K562 (cell line): ENCODE data around the gene DPP10. TPM values are rescaled to one million over a fixed set of nuclear protein-coding genes. Genes with fewer than 3 reads are reported as not detected.

Experiments
- ATAC-seq: fragments of 200-7000 bp; cut with Tn5 transposase; 3 replicates; pipeline ENCODE4 v1.9.1; 2020; ENCODE audit warnings: moderate library complexity
- BruUV-seq: library from RNA; stranded (reverse); fragments of 400-500 nt; replicated peaks from 2 replicates; lab custom pipeline; 2021; lab: Mats Ljungman, UMichigan
- CTCF ChIA-PET: fragments of 300-600 bp; formaldehyde crosslinking; extraction: SDS; loops from one replicate; lab custom pipeline; 2021; ENCODE audit warnings: low intra/inter-chr PET ratio; lab: Yijun Ruan, JAX
- POLR2A ChIA-PET: fragments of 300-600, 350-650 bp; sonication (Branson Sonifier 250); formaldehyde crosslinking; extraction: SDS; loops from one replicate; lab custom pipeline; 2021; ENCODE audit warnings: antibody characterized with exemption, inconsistent platforms; lab: Yijun Ruan, JAX
- DNase-seq, 4 experiments: peaks; one replicate each; pipeline versions ENCODE4 v3.0.0 to v3.0.0-alpha.2; 2011 to 2018; ENCODE audit warnings: low spot score in 3 of 4, mixed read lengths in 3 of 4; ENCODE audit errors: extremely low read depth in 1 of 4
- FAIRE-seq: peaks from 2 replicates; lab custom pipeline; 2011; peaks lifted over from hg19 to GRCh38; lab: Jason Lieb, UNC
- H2AFZ ChIP-seq: 2 replicates; pipeline ENCODE4 v1.6.0; 2011; ENCODE audit warnings: low read depth, low read length, control low read depth, inconsistent platforms
- H3K27ac ChIP-seq: fragments of 200-600 bp; 3 replicates; pipeline ENCODE4 v1.8.0; 2011; ENCODE audit warnings: low read depth, mild to moderate bottlenecking, control low read depth, inconsistent platforms, low read length, moderate library complexity, mixed read lengths; ENCODE audit errors: extremely low read depth
- H3K27me3 ChIP-seq, 2 experiments: fragments of 300-600 bp in 1 of 2; 2 replicates in 1 of 2; 3 replicates in 1 of 2; pipeline versions ENCODE4 v1.6.0 to v1.8.0; 2011; ENCODE audit warnings: inconsistent platforms in 2 of 2, low read length in 2 of 2, mild to moderate bottlenecking in 1 of 2, mixed read lengths in 1 of 2, moderate library complexity in 1 of 2; ENCODE audit not compliant: control insufficient read depth in 2 of 2, insufficient read depth in 2 of 2
- H3K36me3 ChIP-seq: fragments of 300-600 bp; 3 replicates; pipeline ENCODE4 v1.8.0; 2011; ENCODE audit warnings: mild to moderate bottlenecking, low read length, inconsistent platforms; ENCODE audit not compliant: control insufficient read depth, insufficient read depth
- H3K4me1 ChIP-seq, 2 experiments: fragments of 200-600 bp in 1 of 2; replicated peaks in 1 of 2; 2 replicates in 1 of 2; 3 replicates in 1 of 2; pipeline versions ENCODE4 v1.5.1 to v1.8.0; 2011; ENCODE audit warnings: inconsistent platforms in 2 of 2, low read length in 2 of 2, mild to moderate bottlenecking in 1 of 2, mixed read lengths in 1 of 2, moderate library complexity in 1 of 2; ENCODE audit not compliant: control insufficient read depth in 2 of 2, insufficient read depth in 2 of 2
- H3K4me2 ChIP-seq: 2 replicates; pipeline ENCODE4 v1.6.1; 2011; ENCODE audit warnings: low read length, control low read depth, inconsistent platforms, mixed read lengths; ENCODE audit not compliant: insufficient read depth
- H3K4me3 ChIP-seq: fragments of 200-600 bp; sonication (generic), shearing (Covaris generic); 2 replicates; pipeline ENCODE4 v1.5.1; 2016; ENCODE audit warnings: control low read depth, inconsistent platforms
- H3K79me2 ChIP-seq: fragments of 200-600 bp; 3 replicates; pipeline ENCODE4 v1.8.0; 2011; ENCODE audit warnings: low read length, inconsistent platforms; ENCODE audit not compliant: control insufficient read depth, insufficient read depth
- H3K9ac ChIP-seq, 2 experiments: 2 replicates each; pipeline versions ENCODE4 v1.6.0 to v1.6.1; 2011; ENCODE audit warnings: low read depth in 2 of 2, low read length in 2 of 2, control low read depth in 1 of 2, inconsistent platforms in 1 of 2, mild to moderate bottlenecking in 1 of 2, mixed read lengths in 1 of 2; ENCODE audit not compliant: insufficient read depth in 1 of 2
- H3K9me1 ChIP-seq: one replicate; pipeline ENCODE4 v1.6.0; 2011; ENCODE audit warnings: inconsistent platforms, mild to moderate bottlenecking, low read length, moderate library complexity; ENCODE audit not compliant: control insufficient read depth, insufficient read depth
- H3K9me3 ChIP-seq: replicated peaks from 2 replicates; pipeline ENCODE4 v1.5.1; 2011; ENCODE audit warnings: low read depth, low read length, inconsistent platforms; ENCODE audit not compliant: control insufficient read depth, insufficient read depth
- H4K20me1 ChIP-seq: replicated peaks from 2 replicates; pipeline ENCODE4 v1.6.1; 2011; ENCODE audit warnings: low read length, inconsistent platforms, mixed read lengths; ENCODE audit not compliant: control insufficient read depth, insufficient read depth
- BCOR ChIP-seq: fragments of 450-650 bp; IDR thresholded peaks from 2 replicates; pipeline ENCODE4 v1.6.1; 2016
- CEBPG ChIP-seq, 3 experiments: fragments of 200-800 bp in 1 of 3; sonication (Bioruptor generic) in 1 of 3; sonication (generic) in 1 of 3; formaldehyde crosslinking in 1 of 3; IDR thresholded peaks in 2 of 3; conservative IDR thresholded peaks in 1 of 3; 2 replicates each; pipeline versions ENCODE4 v1.6.1 to v1.8.0; 2016 to 2022; ENCODE audit warnings: missing compliant biosample characterization in 2 of 3, missing genetic modification characterization in 2 of 3, mild to moderate bottlenecking in 1 of 3, missing genetic modification reagents in 1 of 3
- CREB1 ChIP-seq, 2 experiments: sonication (generic) in 1 of 2; formaldehyde crosslinking in 1 of 2; IDR thresholded peaks; 2 replicates each; pipeline versions ENCODE4 v1.6.1 to v1.8.0; 2012 to 2022; ENCODE audit warnings: inconsistent platforms in 1 of 2, mild to moderate bottlenecking in 1 of 2, missing genetic modification reagents in 1 of 2, moderate library complexity in 1 of 2
- EP400 ChIP-seq: fragments of 450-650 bp; IDR thresholded peaks from 2 replicates; pipeline ENCODE4 v1.6.1; 2017; ENCODE audit warnings: antibody characterized with exemption, mild to moderate bottlenecking, moderate library complexity
- ETS2 ChIP-seq: IDR thresholded peaks from 2 replicates; pipeline ENCODE4 v1.6.1; 2016; ENCODE audit warnings: borderline replicate concordance, missing genetic modification characterization, mild to moderate bottlenecking, moderate library complexity, missing compliant biosample characterization; ENCODE audit not compliant: poor library complexity, severe bottlenecking
- FOXJ3 ChIP-seq: sonication (generic); formaldehyde crosslinking; IDR thresholded peaks from 2 replicates; pipeline ENCODE4 v1.4.0; 2020; ENCODE audit warnings: mild to moderate bottlenecking, missing genetic modification reagents
- HLTF ChIP-seq: fragments of 450-650 bp; IDR thresholded peaks from 2 replicates; pipeline ENCODE4 v1.6.1; 2016
- HNRNPL ChIP-seq: fragments of 200-400 bp; formaldehyde crosslinking; IDR thresholded peaks from 2 replicates; pipeline ENCODE4 v1.6.1; 2017; ENCODE audit warnings: low read depth, mild to moderate bottlenecking, low read length
- KAT2B ChIP-seq: IDR thresholded peaks from one replicate; pipeline ENCODE4 v1.6.1; 2012; ENCODE audit warnings: low read depth, mild to moderate bottlenecking, control low read depth, inconsistent platforms, low read length, moderate library complexity
- KAT8 ChIP-seq: fragments of 450-650 bp; IDR thresholded peaks from 2 replicates; pipeline ENCODE4 v1.6.1; 2016; ENCODE audit warnings: low read depth, mild to moderate bottlenecking
- MECOM ChIP-seq: fragments of 250-450 bp; sonication (Bioruptor Pico); IDR thresholded peaks from 2 replicates; pipeline ENCODE4 v1.8.0; 2022; ENCODE audit warnings: inconsistent platforms
- NCOA4 ChIP-seq: fragments of 450-650 bp; IDR thresholded peaks from 2 replicates; pipeline ENCODE4 v1.6.1; 2018; ENCODE audit warnings: mild to moderate bottlenecking; ENCODE audit not compliant: partially characterized antibody
- POLR2A ChIP-seq: fragments of 450-650 bp; conservative IDR thresholded peaks from 2 replicates; pipeline ENCODE4 v1.6.1; 2016
- ZBTB8A ChIP-seq: fragments of 450-650 bp; IDR thresholded peaks from 2 replicates; pipeline ENCODE4 v1.6.1; 2018; ENCODE audit warnings: mild to moderate bottlenecking, moderate library complexity; ENCODE audit not compliant: partially characterized antibody
- ZNF24 ChIP-seq: fragments of 450-650 bp; IDR thresholded peaks from 2 replicates; pipeline ENCODE4 v1.6.1; 2016
- ZNF696 ChIP-seq: fragments of 250-450 bp; sonication (Bioruptor Pico); conservative IDR thresholded peaks from 2 replicates; pipeline ENCODE4 v1.4.0; 2020; ENCODE audit warnings: mild to moderate bottlenecking, moderate library complexity
- WGBS: fragments of 100-300 bp; shearing (Covaris generic); methylation state at CpG from one replicate; pipeline ENCODE4 v1.1.6; 2016; ENCODE audit warnings: low coverage, mixed read lengths; ENCODE audit not compliant: insufficient coverage; ENCODE audit errors: missing lambda C conversion rate; 5-methylcytosine and 5-hydroxymethylcytosine counted together
- in situ Hi-C: fragments of 300-500 bp; cut with MboI; formaldehyde crosslinking; loops from 4 replicates; pipeline ENCODE4 v1.15.0; 2018; ENCODE audit warnings: inconsistent platforms, mixed read lengths
- intact Hi-C: fragments of 100-400 bp; cut with micrococcal nuclease; formaldehyde crosslinking; loops from 2 replicates; pipeline ENCODE4 v1.14.2; 2022
- polyA plus RNA-seq, 8 experiments: library from polyadenylated mRNA; depleted of rRNA in 4 of 8; stranded (reverse) in 5 of 8; unstranded in 3 of 8; fragments of >200 nt; fragmentation: Nextera tagmentation in 2 of 8; fragmentation: Illumina TruSeq in 1 of 8; extraction: Ambion mirVana in 2 of 8; extraction: Trizol in 1 of 8; gene quantifications; 2 replicates each; pipeline versions ENCODE4 v1.2.1 to v1.2.3, GENCODE V29; 2011 to 2014; ENCODE audit warnings: inconsistent platforms in 1 of 8, missing spikeins in 1 of 8
- total RNA-seq, 7 experiments: library from RNA; depleted of rRNA in 6 of 7; stranded (reverse); fragments of >200 nt in 6 of 7; fragmentation: Illumina TruSeq in 2 of 7; extraction: Trizol in 2 of 7; gene quantifications; 2 replicates each; pipeline versions ENCODE4 v1.2.1 to v1.2.3, GENCODE V29; 2011 to 2021; ENCODE audit warnings: low replicate concordance in 1 of 7
- TF ChIP-seq, protein P1 (sequence below): fragments of 250-450 bp; sonication (Bioruptor Pico); IDR thresholded peaks from 2 replicates; pipeline ENCODE4 v1.8.0; 2022; ENCODE audit warnings: inconsistent platforms, mild to moderate bottlenecking, moderate library complexity, borderline replicate concordance
- TF ChIP-seq, protein P2 (sequence below): sonication (generic); IDR thresholded peaks from 2 replicates; pipeline ENCODE4 v1.6.1; 2016
- TF ChIP-seq, protein P3 (sequence below): fragments of 250-450 bp; sonication (Bioruptor Pico); IDR thresholded peaks from 2 replicates; pipeline ENCODE4 v1.8.0; 2022; ENCODE audit warnings: inconsistent platforms

DPP10 gene
- total and polyA plus RNA-seq, 9 of the 15 experiments (the other 6 are each of a cell fraction or from before 2014, with no cell fraction given), result not detected

DNA sequence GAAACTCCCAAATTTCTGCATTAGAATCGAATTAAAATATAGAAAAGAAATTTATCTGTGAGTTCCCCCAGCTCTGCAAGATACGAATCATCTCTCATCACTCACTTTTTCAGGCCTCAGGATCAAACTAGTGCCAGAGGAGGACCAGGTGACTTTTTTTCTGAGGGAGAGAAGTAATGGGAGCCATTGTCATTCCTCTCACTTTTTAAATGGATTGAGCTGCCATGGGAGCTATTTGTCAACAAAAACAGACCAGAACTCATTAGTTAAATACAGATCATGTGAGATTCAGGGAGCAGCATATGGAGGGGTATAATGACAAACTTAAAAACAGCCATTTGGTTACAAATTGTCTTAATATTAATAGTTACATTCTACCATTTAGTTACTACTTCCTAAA, 594.4 kb downstream of the DPP10 start (continued):
- no peak for TF ChIP-seq ZNF24
- no peak for TF ChIP-seq ETS2 (tag)
- no peak for TF ChIP-seq HLTF
- no peak for TF ChIP-seq CREB1 (IDR thresholded peaks at IDR 0.05)
- TF ChIP-seq CREB1 (CRISPR knock-in tag; IDR thresholded peaks at IDR 0.05), result no peak
- TF ChIP-seq, protein P1, sequence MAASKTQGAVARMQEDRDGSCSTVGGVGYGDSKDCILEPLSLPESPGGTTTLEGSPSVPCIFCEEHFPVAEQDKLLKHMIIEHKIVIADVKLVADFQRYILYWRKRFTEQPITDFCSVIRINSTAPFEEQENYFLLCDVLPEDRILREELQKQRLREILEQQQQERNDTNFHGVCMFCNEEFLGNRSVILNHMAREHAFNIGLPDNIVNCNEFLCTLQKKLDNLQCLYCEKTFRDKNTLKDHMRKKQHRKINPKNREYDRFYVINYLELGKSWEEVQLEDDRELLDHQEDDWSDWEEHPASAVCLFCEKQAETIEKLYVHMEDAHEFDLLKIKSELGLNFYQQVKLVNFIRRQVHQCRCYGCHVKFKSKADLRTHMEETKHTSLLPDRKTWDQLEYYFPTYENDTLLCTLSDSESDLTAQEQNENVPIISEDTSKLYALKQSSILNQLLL (CRISPR knock-in tag), result no peak
- TF ChIP-seq KAT8, result no peak

DNA sequence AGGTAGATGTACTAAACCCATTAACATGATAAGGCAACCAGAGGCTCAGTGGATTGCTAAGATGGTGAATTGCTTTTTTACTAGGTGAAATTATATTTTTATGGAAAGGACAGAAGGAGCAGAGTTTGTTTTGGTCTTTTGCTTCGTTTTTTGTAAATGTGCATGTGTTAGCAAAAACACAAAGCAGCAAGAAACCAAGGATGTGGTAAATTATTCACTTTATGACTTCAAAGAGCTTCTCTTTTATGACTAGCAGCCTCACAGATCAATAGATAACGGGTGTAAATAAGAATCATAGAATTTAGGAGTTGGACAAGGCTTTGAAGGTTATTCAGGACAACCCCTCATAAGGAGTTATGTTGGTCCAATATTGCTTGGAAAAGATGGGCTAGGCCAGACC, 615.0 kb downstream of the DPP10 start:
- Histone ChIP-seq H3K4me3 (no peak overlapping the region), H3K9ac (no peak overlapping the region), H3K4me2 (no peak overlapping the region), H3K9me3 (no peaks in the 10 kb centered on the region), H3K27me3 (no peaks in the 10 kb centered on the region), H3K27ac (no peak overlapping the region), H2AFZ (no peak overlapping the region), H3K9me1 (no peaks in the 10 kb centered on the region), H3K79me2 (no peaks in the 10 kb centered on the region), H3K4me1 (no peaks in the 10 kb centered on the region), H4K20me1 (no peaks in the 10 kb centered on the region), H3K36me3 (no peaks in the 10 kb centered on the region)
- in situ Hi-C loops (no loop called here), intact Hi-C loops (no loop called here)
- POLR2A ChIA-PET, result no interaction called here
- FAIRE-seq, result no peak
- no peak for DNase-seq
- CTCF ChIA-PET, result no interaction called here
- BruUV-seq, result no TSS peak
- no peak for ATAC-seq
- 0% methylated on average over 2 of the region's 2 CpGs for WGBS
- no peak for TF ChIP-seq NCOA4
- TF ChIP-seq ZBTB8A, result no peak
- TF ChIP-seq BCOR, result no peak
- TF ChIP-seq FOXJ3 (CRISPR knock-in tag), result no peak
- no peak for TF ChIP-seq EP400
- TF ChIP-seq, protein P2, sequence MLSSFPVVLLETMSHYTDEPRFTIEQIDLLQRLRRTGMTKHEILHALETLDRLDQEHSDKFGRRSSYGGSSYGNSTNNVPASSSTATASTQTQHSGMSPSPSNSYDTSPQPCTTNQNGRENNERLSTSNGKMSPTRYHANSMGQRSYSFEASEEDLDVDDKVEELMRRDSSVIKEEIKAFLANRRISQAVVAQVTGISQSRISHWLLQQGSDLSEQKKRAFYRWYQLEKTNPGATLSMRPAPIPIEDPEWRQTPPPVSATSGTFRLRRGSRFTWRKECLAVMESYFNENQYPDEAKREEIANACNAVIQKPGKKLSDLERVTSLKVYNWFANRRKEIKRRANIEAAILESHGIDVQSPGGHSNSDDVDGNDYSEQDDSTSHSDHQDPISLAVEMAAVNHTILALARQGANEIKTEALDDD, result no peak
- TF ChIP-seq KAT2B, result no peak
- no peak for TF ChIP-seq ZNF696 (CRISPR knock-in tag)
- TF ChIP-seq CEBPG (CRISPR knock-in tag; IDR thresholded peaks at IDR 0.05), result no peak
- TF ChIP-seq CEBPG (tag; conservative IDR thresholded peaks at IDR 0.05 in 1 of 2, IDR thresholded peaks at IDR 0.05 in 1 of 2), result no peak
- TF ChIP-seq HNRNPL, result no peak
- TF ChIP-seq MECOM (CRISPR knock-in tag), result no peak
- TF ChIP-seq, protein P3, sequence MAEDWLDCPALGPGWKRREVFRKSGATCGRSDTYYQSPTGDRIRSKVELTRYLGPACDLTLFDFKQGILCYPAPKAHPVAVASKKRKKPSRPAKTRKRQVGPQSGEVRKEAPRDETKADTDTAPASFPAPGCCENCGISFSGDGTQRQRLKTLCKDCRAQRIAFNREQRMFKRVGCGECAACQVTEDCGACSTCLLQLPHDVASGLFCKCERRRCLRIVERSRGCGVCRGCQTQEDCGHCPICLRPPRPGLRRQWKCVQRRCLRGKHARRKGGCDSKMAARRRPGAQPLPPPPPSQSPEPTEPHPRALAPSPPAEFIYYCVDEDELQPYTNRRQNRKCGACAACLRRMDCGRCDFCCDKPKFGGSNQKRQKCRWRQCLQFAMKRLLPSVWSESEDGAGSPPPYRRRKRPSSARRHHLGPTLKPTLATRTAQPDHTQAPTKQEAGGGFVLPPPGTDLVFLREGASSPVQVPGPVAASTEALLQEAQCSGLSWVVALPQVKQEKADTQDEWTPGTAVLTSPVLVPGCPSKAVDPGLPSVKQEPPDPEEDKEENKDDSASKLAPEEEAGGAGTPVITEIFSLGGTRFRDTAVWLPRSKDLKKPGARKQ (CRISPR knock-in tag), result no peak
- TF ChIP-seq POLR2A, result no peak
